ENCODE measurements around the gene AKR1C8. TPM values are rescaled to one million over a fixed set of nuclear protein-coding genes. Genes with fewer than 3 reads are reported as not detected.

The AKR1C8 gene
- total and polyA plus RNA-seq, 2 of the 13 experiments (the other 11 are each of a cell fraction or from before 2014, with no cell fraction given), result 0.12 TPM; not detected in 1

DNA sequence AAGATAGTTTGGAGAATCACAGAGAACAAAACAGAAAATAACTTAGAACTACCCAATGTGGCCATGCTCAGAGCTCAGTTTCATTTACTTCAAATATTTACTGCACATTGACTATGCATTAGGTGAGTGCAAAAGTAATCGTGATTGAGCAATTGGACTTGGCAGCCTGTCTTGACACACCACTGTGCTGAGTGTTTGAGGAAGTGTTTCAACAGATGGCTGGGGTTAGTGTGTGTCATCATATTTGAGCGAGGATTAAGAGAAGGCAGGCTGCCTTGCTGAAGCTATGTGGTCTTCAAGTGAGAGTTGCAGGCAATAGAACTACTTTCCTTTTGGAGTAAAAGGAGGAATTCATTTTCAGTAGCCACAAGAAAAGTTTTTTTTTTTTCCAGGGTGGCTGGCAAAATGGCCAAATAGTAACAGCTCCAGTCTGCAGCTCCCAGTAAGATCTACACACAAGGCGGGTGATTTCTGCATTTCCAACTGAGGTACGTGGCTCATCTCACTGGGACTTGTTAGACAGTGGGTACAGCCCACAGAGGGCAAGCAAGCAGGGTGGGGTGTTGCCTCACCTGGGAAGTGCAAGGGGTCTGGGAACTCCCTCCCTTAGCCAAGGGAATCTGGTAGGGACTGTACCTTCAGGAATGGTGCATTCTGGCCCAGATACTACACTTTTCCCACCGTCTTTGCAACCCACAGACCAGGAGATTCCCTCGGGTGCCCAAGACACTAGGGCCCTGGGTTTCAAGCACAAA lies 49.3 kb upstream of the AKR1C8 start (continued):
- TF ChIP-seq RFX3 (CRISPR knock-in tag; IDR thresholded peaks at IDR 0.05), result no peak
- no peak for TF ChIP-seq TAF15 (IDR thresholded peaks at IDR 0.05; ENCODE audit: low read depth, low read length, poor library complexity, severe bottlenecking)
- TF ChIP-seq FOXO1 (CRISPR knock-in tag; IDR thresholded peaks at IDR 0.05), result peak; percentile 75
- TF ChIP-seq KMT2A (CRISPR knock-in tag; IDR thresholded peaks at IDR 0.05), result no peak
- TF ChIP-seq JARID2 (CRISPR knock-in tag; IDR thresholded peaks at IDR 0.05; ENCODE audit: insufficient replicate concordance), result no peak
- TF ChIP-seq KDM2A (CRISPR knock-in tag; IDR thresholded peaks at IDR 0.05; ENCODE audit: borderline replicate concordance, low read depth), result no peak
- peak; percentile 2; the same call in 1 of the 2 replicates for TF ChIP-seq CHD4 (IDR thresholded peaks at IDR 0.05; ENCODE audit: borderline replicate concordance, low read length)
- TF ChIP-seq, protein P1, sequence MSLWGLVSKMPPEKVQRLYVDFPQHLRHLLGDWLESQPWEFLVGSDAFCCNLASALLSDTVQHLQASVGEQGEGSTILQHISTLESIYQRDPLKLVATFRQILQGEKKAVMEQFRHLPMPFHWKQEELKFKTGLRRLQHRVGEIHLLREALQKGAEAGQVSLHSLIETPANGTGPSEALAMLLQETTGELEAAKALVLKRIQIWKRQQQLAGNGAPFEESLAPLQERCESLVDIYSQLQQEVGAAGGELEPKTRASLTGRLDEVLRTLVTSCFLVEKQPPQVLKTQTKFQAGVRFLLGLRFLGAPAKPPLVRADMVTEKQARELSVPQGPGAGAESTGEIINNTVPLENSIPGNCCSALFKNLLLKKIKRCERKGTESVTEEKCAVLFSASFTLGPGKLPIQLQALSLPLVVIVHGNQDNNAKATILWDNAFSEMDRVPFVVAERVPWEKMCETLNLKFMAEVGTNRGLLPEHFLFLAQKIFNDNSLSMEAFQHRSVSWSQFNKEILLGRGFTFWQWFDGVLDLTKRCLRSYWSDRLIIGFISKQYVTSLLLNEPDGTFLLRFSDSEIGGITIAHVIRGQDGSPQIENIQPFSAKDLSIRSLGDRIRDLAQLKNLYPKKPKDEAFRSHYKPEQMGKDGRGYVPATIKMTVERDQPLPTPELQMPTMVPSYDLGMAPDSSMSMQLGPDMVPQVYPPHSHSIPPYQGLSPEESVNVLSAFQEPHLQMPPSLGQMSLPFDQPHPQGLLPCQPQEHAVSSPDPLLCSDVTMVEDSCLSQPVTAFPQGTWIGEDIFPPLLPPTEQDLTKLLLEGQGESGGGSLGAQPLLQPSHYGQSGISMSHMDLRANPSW (CRISPR knock-in tag; IDR thresholded peaks at IDR 0.05; ENCODE audit: borderline replicate concordance), result no peak
- TF ChIP-seq ZNF724P (CRISPR knock-in tag; IDR thresholded peaks at IDR 0.05; ENCODE audit: borderline replicate concordance), result 0 out of 2 replicates have a peak, but pooled peaks have one; percentile 33
- TF ChIP-seq TCF12 (IDR thresholded peaks at IDR 0.05), result no peak
- TF ChIP-seq TCF12 (CRISPR knock-in tag; IDR thresholded peaks at IDR 0.05), result no peak
- TF ChIP-seq GFI1 (CRISPR knock-in tag; IDR thresholded peaks at IDR 0.05; ENCODE audit: borderline replicate concordance), result no peak
- TF ChIP-seq, protein P2, sequence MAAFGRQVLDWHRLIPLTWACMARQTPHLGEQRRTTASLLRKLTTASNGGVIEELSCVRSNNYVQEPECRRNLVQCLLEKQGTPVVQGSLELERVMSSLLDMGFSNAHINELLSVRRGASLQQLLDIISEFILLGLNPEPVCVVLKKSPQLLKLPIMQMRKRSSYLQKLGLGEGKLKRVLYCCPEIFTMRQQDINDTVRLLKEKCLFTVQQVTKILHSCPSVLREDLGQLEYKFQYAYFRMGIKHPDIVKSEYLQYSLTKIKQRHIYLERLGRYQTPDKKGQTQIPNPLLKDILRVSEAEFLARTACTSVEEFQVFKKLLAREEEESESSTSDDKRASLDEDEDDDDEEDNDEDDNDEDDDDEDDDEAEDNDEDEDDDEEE (CRISPR knock-in tag; IDR thresholded peaks at IDR 0.05), result no peak
- no peak for TF ChIP-seq ZNF660 (CRISPR knock-in tag; IDR thresholded peaks at IDR 0.05; ENCODE audit: borderline replicate concordance, low read depth)
- TF ChIP-seq, protein P3, sequence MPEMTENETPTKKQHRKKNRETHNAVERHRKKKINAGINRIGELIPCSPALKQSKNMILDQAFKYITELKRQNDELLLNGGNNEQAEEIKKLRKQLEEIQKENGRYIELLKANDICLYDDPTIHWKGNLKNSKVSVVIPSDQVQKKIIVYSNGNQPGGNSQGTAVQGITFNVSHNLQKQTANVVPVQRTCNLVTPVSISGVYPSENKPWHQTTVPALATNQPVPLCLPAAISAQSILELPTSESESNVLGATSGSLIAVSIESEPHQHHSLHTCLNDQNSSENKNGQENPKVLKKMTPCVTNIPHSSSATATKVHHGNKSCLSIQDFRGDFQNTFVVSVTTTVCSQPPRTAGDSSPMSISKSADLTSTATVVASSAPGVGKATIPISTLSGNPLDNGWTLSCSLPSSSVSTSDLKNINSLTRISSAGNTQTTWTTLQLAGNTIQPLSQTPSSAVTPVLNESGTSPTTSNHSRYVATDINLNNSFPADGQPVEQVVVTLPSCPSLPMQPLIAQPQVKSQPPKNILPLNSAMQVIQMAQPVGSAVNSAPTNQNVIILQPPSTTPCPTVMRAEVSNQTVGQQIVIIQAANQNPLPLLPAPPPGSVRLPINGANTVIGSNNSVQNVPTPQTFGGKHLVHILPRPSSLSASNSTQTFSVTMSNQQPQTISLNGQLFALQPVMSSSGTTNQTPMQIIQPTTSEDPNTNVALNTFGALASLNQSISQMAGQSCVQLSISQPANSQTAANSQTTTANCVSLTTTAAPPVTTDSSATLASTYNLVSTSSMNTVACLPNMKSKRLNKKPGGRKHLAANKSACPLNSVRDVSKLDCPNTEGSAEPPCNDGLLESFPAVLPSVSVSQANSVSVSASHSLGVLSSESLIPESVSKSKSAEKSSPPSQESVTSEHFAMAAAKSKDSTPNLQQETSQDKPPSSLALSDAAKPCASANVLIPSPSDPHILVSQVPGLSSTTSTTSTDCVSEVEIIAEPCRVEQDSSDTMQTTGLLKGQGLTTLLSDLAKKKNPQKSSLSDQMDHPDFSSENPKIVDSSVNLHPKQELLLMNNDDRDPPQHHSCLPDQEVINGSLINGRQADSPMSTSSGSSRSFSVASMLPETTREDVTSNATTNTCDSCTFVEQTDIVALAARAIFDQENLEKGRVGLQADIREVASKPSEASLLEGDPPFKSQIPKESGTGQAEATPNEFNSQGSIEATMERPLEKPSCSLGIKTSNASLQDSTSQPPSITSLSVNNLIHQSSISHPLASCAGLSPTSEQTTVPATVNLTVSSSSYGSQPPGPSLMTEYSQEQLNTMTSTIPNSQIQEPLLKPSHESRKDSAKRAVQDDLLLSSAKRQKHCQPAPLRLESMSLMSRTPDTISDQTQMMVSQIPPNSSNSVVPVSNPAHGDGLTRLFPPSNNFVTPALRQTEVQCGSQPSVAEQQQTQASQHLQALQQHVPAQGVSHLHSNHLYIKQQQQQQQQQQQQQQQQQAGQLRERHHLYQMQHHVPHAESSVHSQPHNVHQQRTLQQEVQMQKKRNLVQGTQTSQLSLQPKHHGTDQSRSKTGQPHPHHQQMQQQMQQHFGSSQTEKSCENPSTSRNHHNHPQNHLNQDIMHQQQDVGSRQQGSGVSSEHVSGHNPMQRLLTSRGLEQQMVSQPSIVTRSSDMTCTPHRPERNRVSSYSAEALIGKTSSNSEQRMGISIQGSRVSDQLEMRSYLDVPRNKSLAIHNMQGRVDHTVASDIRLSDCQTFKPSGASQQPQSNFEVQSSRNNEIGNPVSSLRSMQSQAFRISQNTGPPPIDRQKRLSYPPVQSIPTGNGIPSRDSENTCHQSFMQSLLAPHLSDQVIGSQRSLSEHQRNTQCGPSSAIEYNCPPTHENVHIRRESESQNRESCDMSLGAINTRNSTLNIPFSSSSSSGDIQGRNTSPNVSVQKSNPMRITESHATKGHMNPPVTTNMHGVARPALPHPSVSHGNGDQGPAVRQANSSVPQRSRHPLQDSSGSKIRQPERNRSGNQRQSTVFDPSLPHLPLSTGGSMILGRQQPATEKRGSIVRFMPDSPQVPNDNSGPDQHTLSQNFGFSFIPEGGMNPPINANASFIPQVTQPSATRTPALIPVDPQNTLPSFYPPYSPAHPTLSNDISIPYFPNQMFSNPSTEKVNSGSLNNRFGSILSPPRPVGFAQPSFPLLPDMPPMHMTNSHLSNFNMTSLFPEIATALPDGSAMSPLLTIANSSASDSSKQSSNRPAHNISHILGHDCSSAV (CRISPR knock-in tag; IDR thresholded peaks at IDR 0.05; ENCODE audit: borderline replicate concordance), result no peak
- no peak for TF ChIP-seq ARHGAP35 (CRISPR knock-in tag; IDR thresholded peaks at IDR 0.05; ENCODE audit: borderline replicate concordance)

Measured in HepG2 (cell line).